GM10248 (cell line): ENCODE data around the gene DLGAP1.

Experiments
- CTCF ChIA-PET: fragments of 300-600 bp; sonication (Branson Sonifier 250); formaldehyde crosslinking; extraction: SDS; loops from one replicate; lab custom pipeline; 2021; ENCODE audit warnings: antibody characterized with exemption; lab: Yijun Ruan, JAX
- POLR2A ChIA-PET: fragments of 350-650 bp; sonication (Branson Sonifier 250); formaldehyde crosslinking; extraction: SDS; loops from one replicate; lab custom pipeline; 2020; ENCODE audit warnings: antibody characterized with exemption; lab: Yijun Ruan, JAX
- DNase-seq: peaks from one replicate; pipeline ENCODE4 v3.0.0; 2012; ENCODE audit errors: extremely low spot score
- CTCF ChIP-seq: IDR thresholded peaks from 2 replicates; pipeline ENCODE4 v1.5.1; 2012; ENCODE audit warnings: mild to moderate bottlenecking, low read depth; ENCODE audit errors: extremely low read depth, missing control alignments, control extremely low read depth

DLGAP1 gene

GRCh38 chr18:3789525-3789924 is 665.6 kb downstream of the DLGAP1 start:
- POLR2A ChIA-PET, result no interaction called here
- CTCF ChIA-PET, result interaction anchor here (1.6 to 3.7 kb wide), 3 partner anchors 18 to 205 kb away, joined by 4 to 16 read pairs (median 4); no protein-coding TSS in a partner anchor
- DNase-seq, result no peak
- TF ChIP-seq CTCF, result no peak

- no peak for TF ChIP-seq CTCF
- DNase-seq, result no peak
- ChIA-PET POLR2A (no interaction called here), CTCF (no interaction called here)
These were observed 670.2 kb downstream of the DLGAP1 start for GRCh38 chr18:3784949-3785348.

GRCh38 chr18:3782901-3783300 is 672.2 kb downstream of the DLGAP1 start:
- TF ChIP-seq CTCF, result no peak
- POLR2A ChIA-PET, result no interaction called here

GRCh38 chr18:3777719-3778118 is 677.4 kb downstream of the DLGAP1 start:
- no peak for TF ChIP-seq CTCF
- CTCF ChIA-PET, result no interaction called here
- no peak for DNase-seq
- POLR2A ChIA-PET, result no interaction called here

More at GRCh38 chr18:3782901-3783300, 672.2 kb downstream of the DLGAP1 start:
- no peak for DNase-seq
- CTCF ChIA-PET, result interaction anchor here (1.3 to 5.3 kb wide), 2 partner anchors 12 to 39 kb away, joined by 3 to 34 read pairs; no protein-coding TSS in a partner anchor

GRCh38 chr18:3777122-3777521 is 678.0 kb downstream of the DLGAP1 start:
- CTCF ChIA-PET, result no interaction called here
- no peak for DNase-seq
- TF ChIP-seq CTCF, result no peak
- POLR2A ChIA-PET, result no interaction called here

GRCh38 chr18:3775996-3776395 is 679.1 kb downstream of the DLGAP1 start:
- no peak for TF ChIP-seq CTCF
- no peak for DNase-seq
- CTCF ChIA-PET, result interaction anchor here (4.1 kb wide), 1 partner anchor 219 kb away, joined by 18 read pairs; no protein-coding TSS in a partner anchor
- POLR2A ChIA-PET, result no interaction called here

- DNase-seq, result no peak
- CTCF ChIA-PET, result interaction anchor here (0.8 to 4.1 kb wide), 5 partner anchors 8 to 228 kb away, joined by 3 to 18 read pairs (median 3); no protein-coding TSS in a partner anchor
- POLR2A ChIA-PET, result no interaction called here
These were observed 681.8 kb downstream of the DLGAP1 start for GRCh38 chr18:3773303-3773702.

More at GRCh38 chr18:3773303-3773702, 681.8 kb downstream of the DLGAP1 start:
- no peak for TF ChIP-seq CTCF
